ENCODE results near the gene ABRACL. TPM values are rescaled to one million over a fixed set of nuclear protein-coding genes. Genes with fewer than 3 reads are reported as not detected.

ABRACL gene
- total and polyA plus RNA-seq, 9 of the 15 experiments (the other 6 are each of a cell fraction or from before 2014, with no cell fraction given), result 1.1 to 5.2 (median 1.9) TPM

- peaks cover 17 to 22% of the 10 kb centered on the region in 2 experiments for H3K4me1 ChIP-seq (replicated peaks in 1 of 2; ENCODE audit: control insufficient read depth in 2 of 2, insufficient read depth in 2 of 2, low read length in 2 of 2)
- TF ChIP-seq, protein P1, sequence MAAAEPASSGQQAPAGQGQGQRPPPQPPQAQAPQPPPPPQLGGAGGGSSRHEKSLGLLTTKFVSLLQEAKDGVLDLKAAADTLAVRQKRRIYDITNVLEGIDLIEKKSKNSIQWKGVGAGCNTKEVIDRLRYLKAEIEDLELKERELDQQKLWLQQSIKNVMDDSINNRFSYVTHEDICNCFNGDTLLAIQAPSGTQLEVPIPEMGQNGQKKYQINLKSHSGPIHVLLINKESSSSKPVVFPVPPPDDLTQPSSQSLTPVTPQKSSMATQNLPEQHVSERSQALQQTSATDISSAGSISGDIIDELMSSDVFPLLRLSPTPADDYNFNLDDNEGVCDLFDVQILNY (CRISPR knock-in tag; IDR thresholded peaks at IDR 0.05), result 0 out of 2 replicates have a peak, but pooled peaks have one; percentile 50
- TF ChIP-seq CBFA2T3 (IDR thresholded peaks at IDR 0.05) (no peak), PTRF (tag; IDR thresholded peaks at IDR 0.05) (no peak), USF2 (CRISPR knock-in tag; IDR thresholded peaks at IDR 0.05) (no peak), ELF1 (tag; IDR thresholded peaks at IDR 0.05) (peak; percentile 90), SUPT5H (IDR thresholded peaks at IDR 0.05) (peak; percentile 90), ZBTB7A (IDR thresholded peaks at IDR 0.05; ENCODE audit: borderline replicate concordance, control insufficient read depth, low read depth, low read length) (peak; percentile 98), ZFP36 (IDR thresholded peaks at IDR 0.05; ENCODE audit: low read depth, low read length, partially characterized antibody) (no peak), NCOA1 (IDR thresholded peaks at IDR 0.05; ENCODE audit: low read depth) (no peak), TAF9B (IDR thresholded peaks at IDR 0.05; ENCODE audit: partially characterized antibody) (peak; percentile 56), PCBP1 (IDR thresholded peaks at IDR 0.05; ENCODE audit: low read depth, low read length, poor library complexity, severe bottlenecking) (peak; percentile 86), PRDM10 (IDR thresholded peaks at IDR 0.05; ENCODE audit: partially characterized antibody) (peak; percentile 74), BCOR (IDR thresholded peaks at IDR 0.05) (peak; percentile 62), SIN3A (IDR thresholded peaks at IDR 0.05; ENCODE audit: borderline replicate concordance in 2 of 2, control insufficient read depth in 1 of 2, low read depth in 2 of 2, low read length in 2 of 2) (peak in 1 of 2 experiments; percentile 66; a peak in 1 of 4 replicates)
These were observed 40.7 kb upstream of the ABRACL start, which contains the start of gene REPS1 for GRCh38 chr6:138987643-138988468. Gene REPS1, minus strand, starts transcription at chr6:138988253. Its CDS starts 571 bp downstream, at chr6:138987682.

More at GRCh38 chr6:138987643-138988468, 40.7 kb upstream of the ABRACL start, which contains the start of gene REPS1:
- Histone ChIP-seq H3K27me3 (ENCODE audit: control insufficient read depth in 2 of 2, insufficient read depth in 2 of 2, low read length in 2 of 2) (peaks cover 3 to 27% of the 10 kb centered on the region in 2 experiments; a peak in 3 of 5 replicates), H3K9ac (ENCODE audit: insufficient read depth in 1 of 2, low read depth in 2 of 2, low read length in 2 of 2) (peak within 1 kb of the TSS; percentile 88 to 99), H3K36me3 (ENCODE audit: control insufficient read depth, insufficient read depth, low read length) (no peaks in the 10 kb centered on the region), H3K9me3 (replicated peaks; ENCODE audit: control insufficient read depth, insufficient read depth, low read depth, low read length) (no peaks in the 10 kb centered on the region), H3K4me3 (peak within 1 kb of the TSS; percentile 86), H3K79me2 (ENCODE audit: control insufficient read depth, insufficient read depth, low read length) (peaks cover 42% of the 10 kb centered on the region), H4K20me1 (replicated peaks; ENCODE audit: control insufficient read depth, insufficient read depth, low read length) (peaks cover 18% of the 10 kb centered on the region), H3K9me1 (ENCODE audit: control insufficient read depth, insufficient read depth, low read length) (no peaks in the 10 kb centered on the region), H3K4me2 (ENCODE audit: insufficient read depth, low read length) (peak within 1 kb of the TSS; percentile 86), H3K27ac (ENCODE audit: extremely low read depth, low read depth, low read length) (peak within 1 kb of the TSS; percentile 86), H2AFZ (ENCODE audit: low read depth, low read length) (peak within 1 kb of the TSS; percentile 97)
- peak; percentile 98 for ATAC-seq
- peak; percentile 94 to 97 (median 96) for DNase-seq (ENCODE audit: extremely low read depth in 1 of 4, low spot score in 3 of 4)
- WGBS (ENCODE audit: insufficient coverage, low coverage, missing lambda C conversion rate), result under 1% methylated on average over 70 of the region's 105 CpGs
- intact Hi-C loops (cut with micrococcal nuclease), result loop anchor here (1.0 to 5.0 kb wide), 4 partner anchors 41 to 871 kb away; no protein-coding TSS in a partner anchor
- FAIRE-seq, result no peak
- in situ Hi-C loops (cut with MboI), result loop anchor here (5.0 kb wide), 1 partner anchor 171 kb away; no protein-coding TSS in a partner anchor
- BruUV-seq (replicated peaks), result no TSS peak
- ChIA-PET CTCF (ENCODE audit: low intra/inter-chr PET ratio) (interaction anchor here (0.6 to 1.0 kb wide), 4 partner anchors 13 to 173 kb away, joined by 3 to 5 read pairs (median 3); no protein-coding TSS in a partner anchor), POLR2A (interaction anchor here (0.6 to 3.7 kb wide), 4 partner anchors 13 to 1492 kb away, joined by 3 to 22 read pairs (median 4); no protein-coding TSS in a partner anchor)

Data from K562 (cell line).